AG04450 (cell line): ENCODE results near the gene TMEM200A. TPM values are rescaled to one million over a fixed set of nuclear protein-coding genes. Genes with fewer than 3 reads are reported as not detected.
A peak's percentile ranks its signal among the peaks of the same experiment; 100 is the strongest.

Source experiments
- CTCF ChIA-PET: fragments of 300-600, 350-600 bp; formaldehyde crosslinking; extraction: SDS; loops from one replicate; lab custom pipeline; 2022; ENCODE audit warnings: antibody characterized with exemption, inconsistent platforms; lab: Charles Lee
- POLR2A ChIA-PET: fragments of 350-600 bp; formaldehyde crosslinking; extraction: SDS; loops from one replicate; lab custom pipeline; 2021; ENCODE audit warnings: antibody characterized with exemption, inconsistent platforms; lab: Yijun Ruan, JAX
- DNase-seq: peaks from one replicate; pipeline ENCODE4 v3.0.0-alpha.2; 2011; ENCODE audit warnings: low read depth, low spot score
- H3K27ac ChIP-seq: one replicate; pipeline ENCODE4 v1.5.1; 2012; ENCODE audit warnings: low read depth, low read length, control low read depth
- H3K27me3 ChIP-seq: one replicate; pipeline ENCODE4 v1.6.0; 2012; ENCODE audit warnings: low read length; ENCODE audit not compliant: control insufficient read depth, insufficient read depth
- H3K4me3 ChIP-seq: 2 replicates; pipeline ENCODE4 v1.5.1; 2011; ENCODE audit warnings: mild to moderate bottlenecking, low read depth, low read length, control low read depth
- H3K9me3 ChIP-seq: 2 replicates; pipeline ENCODE4 v1.5.1; 2012; ENCODE audit warnings: low read length; ENCODE audit not compliant: control insufficient read depth, insufficient read depth
- CTCF ChIP-seq: IDR thresholded peaks from 2 replicates; pipeline ENCODE4 v1.5.1; 2011; ENCODE audit warnings: low read depth, low read length, control low read depth, inconsistent platforms
- polyA plus RNA-seq: library from polyadenylated mRNA; depleted of rRNA; stranded (reverse); fragments of >200 nt; gene quantifications from 2 replicates; pipeline ENCODE4 v1.2.3, GENCODE V29; 2011; rRNA removed

TMEM200A gene
- polyA plus RNA-seq, 1 experiment, result 34.5 TPM

DNA sequence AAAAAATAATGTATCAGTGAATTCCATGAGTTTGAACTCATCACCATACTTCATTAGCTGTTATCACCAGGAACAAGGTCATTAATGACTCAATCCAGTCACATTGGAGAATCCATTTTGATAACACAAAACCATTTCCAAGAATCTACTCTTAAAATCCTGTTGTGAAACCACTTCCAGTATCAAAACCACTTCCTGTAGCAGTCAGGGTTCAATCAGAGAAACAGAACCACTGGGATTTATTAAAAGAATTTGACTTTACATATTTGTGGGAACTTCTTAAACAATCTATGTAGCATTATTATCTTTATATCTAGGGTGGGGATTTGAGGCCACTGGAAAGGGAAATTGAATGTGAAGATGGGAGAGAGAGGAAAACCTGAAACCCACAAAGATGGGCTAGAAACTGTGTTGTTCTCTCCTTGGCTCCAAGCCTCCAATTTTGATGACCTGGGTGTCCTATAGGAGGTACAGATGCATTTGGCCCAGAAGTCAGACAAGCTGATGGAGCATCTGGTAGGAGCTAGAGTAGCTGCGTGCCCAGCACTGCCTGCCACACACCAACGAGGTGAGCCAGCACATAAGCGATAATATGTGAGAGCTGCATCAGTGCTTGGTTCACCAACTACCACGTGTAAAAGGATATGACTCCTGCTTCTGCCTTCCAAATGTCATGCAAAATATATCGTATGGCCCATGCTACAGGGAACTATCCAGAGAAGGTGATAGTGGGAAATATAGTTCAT lies 117.0 kb downstream of the TMEM200A start:
- H3K9me3 ChIP-seq, result no peaks in the 10 kb centered on the region
- no peak overlapping the region for H3K4me3 ChIP-seq
- DNase-seq, result no peak
- POLR2A ChIA-PET, result no interaction called here
- no peaks in the 10 kb centered on the region for H3K27me3 ChIP-seq
- no peak for TF ChIP-seq CTCF
- CTCF ChIA-PET, result no interaction called here
- H3K27ac ChIP-seq, result peak overlapping the region; percentile 22

- Histone ChIP-seq H3K27me3 (no peaks in the 10 kb centered on the region), H3K27ac (no peak overlapping the region), H3K4me3 (no peak overlapping the region), H3K9me3 (no peaks in the 10 kb centered on the region)
- CTCF ChIA-PET, result no interaction called here
- TF ChIP-seq CTCF, result no peak
- POLR2A ChIA-PET, result no interaction called here
- no peak for DNase-seq
These were observed 120.1 kb downstream of the TMEM200A start for GRCh38 chr6:130485870-130486269.

GRCh38 chr6:130486417-130486816 lies 120.6 kb downstream of the TMEM200A start:
- POLR2A ChIA-PET, result no interaction called here

DNA sequence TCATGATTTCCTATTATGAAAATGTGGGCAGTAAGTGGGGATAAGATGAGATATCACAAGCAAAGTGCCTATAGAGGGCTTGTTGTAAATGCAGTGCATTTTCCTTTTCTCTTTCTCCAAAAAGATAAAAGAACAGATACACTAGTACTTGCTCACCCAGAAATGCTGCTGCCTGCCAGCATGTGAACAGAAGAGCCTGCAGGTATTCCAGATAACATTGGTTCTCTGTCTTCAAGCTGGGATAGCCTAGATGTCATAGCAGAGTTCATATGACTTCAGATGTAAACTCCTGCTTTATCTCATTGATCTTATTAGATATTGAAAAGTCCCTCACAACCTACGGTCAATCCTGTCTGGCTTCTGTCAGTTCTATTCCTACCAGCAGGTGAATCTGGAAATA lies 123.7 kb downstream of the TMEM200A start:
- CTCF ChIA-PET, result interaction anchor here (1.0 kb wide), 1 partner anchor 168 kb away, joined by 4 read pairs; no protein-coding TSS in a partner anchor
- Histone ChIP-seq H3K4me3 (no peak overlapping the region), H3K27me3 (no peaks in the 10 kb centered on the region), H3K9me3 (no peaks in the 10 kb centered on the region), H3K27ac (no peak overlapping the region)
- POLR2A ChIA-PET, result no interaction called here
- TF ChIP-seq CTCF, result no peak
- no peak for DNase-seq

More at GRCh38 chr6:130486417-130486816, 120.6 kb downstream of the TMEM200A start:
- Histone ChIP-seq H3K27me3 (no peaks in the 10 kb centered on the region), H3K9me3 (no peaks in the 10 kb centered on the region), H3K27ac (no peak overlapping the region), H3K4me3 (no peak overlapping the region)
- TF ChIP-seq CTCF, result no peak
- DNase-seq, result no peak
- CTCF ChIA-PET, result no interaction called here

Other genes with a start within 250 kb of the TMEM200A start
- gene SAMD3, start 143.1 kb upstream of the TMEM200A start, polyA plus RNA-seq, result 2.1 and 2.4 TPM in 2 replicates